IMR-90 (cell line): ENCODE results near the gene RIMBP2. TPM values are rescaled to one million over a fixed set of nuclear protein-coding genes. Genes with fewer than 3 reads are reported as not detected.

Source experiments
- ATAC-seq: fragments of 200-7000 bp; cut with Tn5 transposase; 2 replicates; pipeline ENCODE4 v1.9.1; 2020; ENCODE audit warnings: low read depth, mild to moderate bottlenecking, moderate library complexity
- BruUV-seq: library from RNA; stranded (reverse); fragments of 400-500 nt; replicated peaks from 2 replicates; lab custom pipeline; 2021; lab: Mats Ljungman, UMichigan
- CTCF ChIA-PET: fragments of 300-600 bp; formaldehyde crosslinking; extraction: SDS; loops from one replicate; lab custom pipeline; 2021; ENCODE audit warnings: antibody characterized with exemption; lab: Yijun Ruan, JAX
- POLR2A ChIA-PET: fragments of 300-600 bp; sonication (Branson Sonifier 250); formaldehyde crosslinking; loops from one replicate; lab custom pipeline; 2022; ENCODE audit warnings: antibody characterized with exemption; ENCODE audit not compliant: unreplicated experiment; lab: Charles Lee
- DNase-seq: peaks from one replicate; pipeline ENCODE4 v3.0.0; 2013
- H2AFZ ChIP-seq: replicated peaks from 2 replicates; pipeline ENCODE3; 2013; ENCODE audit warnings: low read length, mild to moderate bottlenecking; ENCODE audit not compliant: poor library complexity
- H2AK5ac ChIP-seq: 2 replicates; pipeline ENCODE4 v1.6.1; 2013; ENCODE audit warnings: low read depth, low read length, inconsistent platforms
- H2AK9ac ChIP-seq: replicated peaks from 2 replicates; pipeline ENCODE3; 2013; ENCODE audit warnings: mild to moderate bottlenecking, low read depth, low read length, moderate library complexity; ENCODE audit not compliant: poor library complexity
- H2BK120ac ChIP-seq: 2 replicates; pipeline ENCODE4 v1.6.1; 2013; ENCODE audit warnings: low read depth, low read length, inconsistent platforms
- H2BK15ac ChIP-seq: 3 replicates; pipeline ENCODE4 v1.6.1; 2013; ENCODE audit warnings: low read depth, low read length, inconsistent platforms
- H2BK20ac ChIP-seq: 2 replicates; pipeline ENCODE4 v1.6.1; 2013; ENCODE audit warnings: low read depth, mild to moderate bottlenecking, inconsistent platforms, low read length, moderate library complexity
- H2BK5ac ChIP-seq: 2 replicates; pipeline ENCODE4 v1.6.1; 2013; ENCODE audit warnings: mild to moderate bottlenecking, low read depth, low read length, inconsistent platforms; ENCODE audit not compliant: poor library complexity, severe bottlenecking
- H3K14ac ChIP-seq: replicated peaks from 2 replicates; pipeline ENCODE4 v1.6.1; 2013; ENCODE audit warnings: low read depth, low read length, inconsistent platforms
- H3K18ac ChIP-seq: 2 replicates; pipeline ENCODE4 v1.6.1; 2013; ENCODE audit warnings: low read depth, low read length, control low read depth
- H3K23ac ChIP-seq: 2 replicates; pipeline ENCODE4 v1.6.1; 2013; ENCODE audit warnings: low read depth, low read length, inconsistent platforms
- H3K27ac ChIP-seq: 2 replicates; pipeline ENCODE4 v1.5.1; 2013; ENCODE audit warnings: mild to moderate bottlenecking, control low read depth, low read length; ENCODE audit not compliant: insufficient read depth
- H3K27me3 ChIP-seq: 2 replicates; pipeline ENCODE4 v1.6.1; 2013; ENCODE audit warnings: low read length; ENCODE audit not compliant: control insufficient read depth, insufficient read depth
- H3K36me3 ChIP-seq: 2 replicates; pipeline ENCODE4 v1.6.1; 2013; ENCODE audit warnings: low read length, mixed read lengths; ENCODE audit not compliant: control insufficient read depth, insufficient read depth
- H3K4ac ChIP-seq: 2 replicates; pipeline ENCODE4 v1.6.1; 2013; ENCODE audit warnings: low read depth, low read length, inconsistent platforms
- H3K4me1 ChIP-seq: 2 replicates; pipeline ENCODE4 v1.6.1; 2013; ENCODE audit warnings: low read length, mixed read lengths; ENCODE audit not compliant: control insufficient read depth, insufficient read depth
- H3K4me2 ChIP-seq: 2 replicates; pipeline ENCODE4 v1.6.1; 2013; ENCODE audit warnings: low read depth, mild to moderate bottlenecking, control low read depth, low read length, moderate library complexity
- H3K4me3 ChIP-seq: 2 replicates; pipeline ENCODE4 v1.5.1; 2013; ENCODE audit warnings: low read depth, mild to moderate bottlenecking, control low read depth, low read length, moderate library complexity; ENCODE audit not compliant: insufficient read depth
- H3K56ac ChIP-seq: 2 replicates; pipeline ENCODE4 v1.6.1; 2013; ENCODE audit warnings: low read length, inconsistent platforms; ENCODE audit not compliant: insufficient read depth; ENCODE audit errors: extremely low read depth
- H3K79me1 ChIP-seq, 2 experiments: 2 replicates each; pipeline ENCODE4 v1.6.1; 2013; ENCODE audit warnings: low read length in 2 of 2, inconsistent platforms in 1 of 2, low read depth in 1 of 2
- H3K9ac ChIP-seq: 2 replicates; pipeline ENCODE4 v1.6.1; 2013; ENCODE audit warnings: low read depth, low read length, control low read depth
- H3K9me1 ChIP-seq: 2 replicates; pipeline ENCODE4 v1.6.1; 2013; ENCODE audit warnings: low read length, inconsistent platforms; ENCODE audit not compliant: insufficient read depth
- H3K9me3 ChIP-seq: 2 replicates; pipeline ENCODE4 v1.6.1; 2013; ENCODE audit warnings: low read length; ENCODE audit not compliant: control insufficient read depth, insufficient read depth
- H4K20me1 ChIP-seq: 2 replicates; pipeline ENCODE4 v1.6.1; 2013; ENCODE audit warnings: low read length, inconsistent platforms; ENCODE audit not compliant: insufficient read depth
- H4K5ac ChIP-seq: 2 replicates; pipeline ENCODE4 v1.6.1; 2013; ENCODE audit warnings: mild to moderate bottlenecking, low read depth, low read length, control low read depth
- H4K8ac ChIP-seq, 2 experiments: 2 replicates each; pipeline ENCODE4 v1.6.1; 2013; ENCODE audit warnings: low read depth in 2 of 2, low read length in 2 of 2, control low read depth in 1 of 2, inconsistent platforms in 1 of 2
- H4K91ac ChIP-seq: 2 replicates; pipeline ENCODE4 v1.6.1; 2013; ENCODE audit warnings: low read depth, low read length, inconsistent platforms; ENCODE audit not compliant: insufficient read depth
- RAD21 ChIP-seq: IDR thresholded peaks from 2 replicates; pipeline ENCODE4 v1.6.1; 2012; ENCODE audit warnings: low read length, improper control_type of control experiment
- WGBS, 2 experiments: methylation state at CpG; one replicate each; pipeline versions ENCODE4 v1.1.5 to v1.1.7; 2013; ENCODE audit warnings: missing lambda C conversion rate in 2 of 2; ENCODE audit not compliant: insufficient read length in 1 of 2; ENCODE audit errors: extremely low coverage in 2 of 2; 5-methylcytosine and 5-hydroxymethylcytosine counted together
- dilution Hi-C: fragments of 300-500 bp; cut with HindIII; formaldehyde crosslinking; loops from one replicate; pipeline ENCODE4 v1.14.3; 2018; ENCODE audit warnings: low sequenced_read_pairs; ENCODE audit not compliant: unreplicated experiment
- in situ Hi-C: fragments of 300-500 bp; cut with MboI; formaldehyde crosslinking; loops from 3 replicates; pipeline ENCODE4 v1.14.3; 2019; ENCODE audit warnings: low sequenced_read_pairs, inconsistent platforms, mixed read lengths
- intact Hi-C: fragments of 100-400 bp; cut with micrococcal nuclease; formaldehyde crosslinking; loops from 2 replicates; pipeline ENCODE4 v1.10.0; 2022
- polyA plus RNA-seq, 3 experiments: library from polyadenylated mRNA; depleted of rRNA; stranded (reverse); fragments of >200 nt; gene quantifications; 2 replicates each; pipeline ENCODE4 v1.2.3, GENCODE V29; 2012; ENCODE audit warnings: low replicate concordance in 1 of 3
- total RNA-seq: library from RNA; depleted of rRNA; stranded (reverse); fragments of >200 nt; gene quantifications from 2 replicates; pipeline ENCODE4 v1.2.3, GENCODE V29; 2012

The RIMBP2 gene
- total and polyA plus RNA-seq, 2 of the 4 experiments (the other 2 are of a cell fraction), result not detected

DNA sequence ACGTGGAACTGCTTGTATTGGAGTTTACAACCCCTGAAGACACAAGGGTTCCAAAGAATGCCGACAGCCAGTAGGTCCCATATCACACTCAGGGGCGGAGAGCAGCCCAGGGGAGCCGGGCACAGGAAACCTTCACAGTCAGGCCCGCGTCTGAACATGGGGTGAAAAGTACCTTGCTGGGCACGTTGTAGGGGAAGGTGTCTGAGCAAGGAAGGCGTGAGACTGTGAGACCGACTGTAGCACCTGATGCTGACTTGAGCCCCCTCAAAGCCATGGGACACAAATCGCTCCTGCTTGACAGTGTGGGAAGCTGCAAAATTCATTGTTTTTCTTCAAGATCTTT is 14.7 kb downstream of the RIMBP2 start:
- no peak overlapping the region for H2BK5ac ChIP-seq
- no peaks in the 10 kb centered on the region for H3K79me1 ChIP-seq
- no peak overlapping the region for H4K91ac ChIP-seq
- no peak overlapping the region for H2BK120ac ChIP-seq
- intact Hi-C loops, result no loop called here
- H2AK9ac ChIP-seq, result no peak overlapping the region
- H3K4me1 ChIP-seq, result no peaks in the 10 kb centered on the region
- no peaks in the 10 kb centered on the region for H3K27me3 ChIP-seq
- in situ Hi-C loops, result no loop called here
- no peak for TF ChIP-seq RAD21
- H2AK5ac ChIP-seq, result no peak overlapping the region
- H3K36me3 ChIP-seq, result no peaks in the 10 kb centered on the region
- ChIA-PET CTCF (no interaction called here), POLR2A (no interaction called here)
- H2AFZ ChIP-seq, result no peak overlapping the region
- BruUV-seq, result no TSS peak
- no peak overlapping the region for H3K4me2 ChIP-seq
- no peak overlapping the region for H3K4ac ChIP-seq
- no peak overlapping the region for H3K56ac ChIP-seq
- H3K23ac ChIP-seq, result no peak overlapping the region
- H3K18ac ChIP-seq, result no peak overlapping the region
- H3K9me3 ChIP-seq, result peaks cover 36% of the 10 kb centered on the region
- no peak overlapping the region for H3K9ac ChIP-seq
- H2BK15ac ChIP-seq, result no peak overlapping the region
- H4K20me1 ChIP-seq, result no peaks in the 10 kb centered on the region
- DNase-seq (no peak), ATAC-seq (no peak)
- no peaks in the 10 kb centered on the region for H3K9me1 ChIP-seq
- H3K14ac ChIP-seq, result no peak overlapping the region
- WGBS, 2 experiments, result 41% methylated on average over 2 of the region's 10 CpGs; no CpG with 5 or more reads in 1 of the 2 experiments
- no peak overlapping the region for H4K8ac ChIP-seq
- H4K5ac ChIP-seq, result no peak overlapping the region
- no peak overlapping the region for H3K27ac ChIP-seq
- no peak overlapping the region for H2BK20ac ChIP-seq
- dilution Hi-C loops, result no loop called here
- H3K4me3 ChIP-seq, result no peak overlapping the region
